Lower leg skin (tissue), 3 donors: Measurements from ENCODE around the gene DAB1.

Experiments
- CTCF ChIP-seq, 3 donors: fragments of 450-650 bp; IDR thresholded peaks; one replicate each; pipeline ENCODE4 v1.5.1; 2016; ENCODE audit warnings: antibody characterized with exemption in 3 of 3, mild to moderate bottlenecking in 3 of 3, moderate library complexity in 2 of 3
- POLR2A ChIP-seq, 2 donors: fragments of 450-650 bp; IDR thresholded peaks; one replicate each; pipeline ENCODE4 v1.6.1; 2016 to 2017; ENCODE audit warnings: antibody characterized with exemption in 2 of 2, mild to moderate bottlenecking in 1 of 2, moderate library complexity in 1 of 2

GRCh38 chr1:57082711-57083439 is 341.0 kb downstream of the DAB1 start:
- TF ChIP-seq CTCF (IDR thresholded peaks at IDR 0.05): no peak
- TF ChIP-seq POLR2A (IDR thresholded peaks at IDR 0.05): no peak
